A673 (cell line): ENCODE measurements around the gene OBSCN.

Source experiments
- CTCF ChIP-seq: fragments of 300-800, 200-600 bp; sonication (generic); conservative IDR thresholded peaks from 2 replicates; pipeline ENCODE4 v1.5.1; 2017; ENCODE audit warnings: low read depth, mild to moderate bottlenecking, antibody characterized with exemption, low read length, moderate library complexity, mixed read lengths
- EZH2 ChIP-seq: fragments of 200-600 bp; sonication (generic); IDR thresholded peaks from 2 replicates; pipeline ENCODE4 v1.6.1; 2017; ENCODE audit warnings: borderline replicate concordance, low read depth, mild to moderate bottlenecking, mixed read lengths, antibody characterized with exemption, low read length; ENCODE audit not compliant: poor library complexity, severe bottlenecking

GRCh38 chr1:228378873-228379460, 171.1 kb downstream of the OBSCN start:
- TF ChIP-seq CTCF (no peak), EZH2 (no peak)
